Activated T-cell treated with anti-CD3 and anti-CD28 coated beads, Interleukin-2, amount 50 U/mL, for 4 hours (primary cell): ENCODE measurements around the gene ABCD3. TPM values are rescaled to one million over a fixed set of nuclear protein-coding genes. Genes with fewer than 3 reads are reported as not detected.

Source experiments
- ATAC-seq, 2 donors: fragments of 200-7000 bp; cut with Tn5 transposase; one replicate each; pipeline ENCODE4 v1.10.0; 2021
- DNase-seq: peaks from one replicate; pipeline ENCODE4 v3.0.0-alpha.2; 2020
- H3K27me3 Mint-ChIP-seq: one replicate; pipeline ENCODE4 v1.8.0; 2021; ENCODE audit warnings: low read depth, mixed read lengths
- H3K36me3 Mint-ChIP-seq: one replicate; pipeline ENCODE4 v1.8.0; 2022; ENCODE audit warnings: mixed read lengths; ENCODE audit not compliant: insufficient read depth
- H3K4me1 Mint-ChIP-seq: one replicate; pipeline ENCODE4 v1.8.0; 2021; ENCODE audit warnings: low read depth, mixed read lengths
- H3K4me3 Mint-ChIP-seq: one replicate; pipeline ENCODE4 v1.8.0; 2021; ENCODE audit warnings: mild to moderate bottlenecking, moderate library complexity, mixed read lengths
- H3K9me3 Mint-ChIP-seq: one replicate; pipeline ENCODE4 v1.8.0; 2021; ENCODE audit warnings: mixed read lengths
- total RNA-seq, 3 donors: library from RNA; stranded (reverse); gene quantifications; one replicate each; pipeline ENCODE4 v1.2.1, GENCODE V29; 2021

ABCD3 gene
- total RNA-seq, 3 donors from 2014 or later, result 43.9 to 127 (median 72.6) TPM

DNA sequence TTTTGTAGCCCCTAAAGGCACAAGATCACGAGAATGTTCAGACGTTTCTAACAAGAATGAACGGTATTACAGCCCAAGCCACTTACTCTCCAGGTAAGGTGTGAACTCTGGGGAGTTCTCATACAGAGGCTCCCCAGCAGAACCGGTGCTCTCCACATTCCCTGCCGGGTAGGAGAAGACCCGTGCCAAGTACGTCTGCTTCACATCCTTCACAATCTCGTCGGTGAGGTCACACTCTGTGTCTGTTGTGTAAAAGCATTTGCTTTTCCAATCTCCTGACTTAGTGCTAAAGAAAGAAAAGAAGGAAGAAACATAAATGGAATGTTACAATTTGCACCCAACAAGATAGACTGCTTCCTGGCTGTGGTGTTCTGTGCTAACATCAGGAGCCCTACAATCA is 117.7 kb downstream of the ABCD3 start:
- H3K4me3 Mint-ChIP-seq, result no peak overlapping the region
- peaks cover 4% of the 10 kb centered on the region for H3K4me1 Mint-ChIP-seq
- ATAC-seq (no peak), DNase-seq (no peak)
- H3K36me3 Mint-ChIP-seq, result no peaks in the 10 kb centered on the region
- peaks cover 35% of the 10 kb centered on the region for H3K27me3 Mint-ChIP-seq
- H3K9me3 Mint-ChIP-seq, result no peaks in the 10 kb centered on the region

DNA sequence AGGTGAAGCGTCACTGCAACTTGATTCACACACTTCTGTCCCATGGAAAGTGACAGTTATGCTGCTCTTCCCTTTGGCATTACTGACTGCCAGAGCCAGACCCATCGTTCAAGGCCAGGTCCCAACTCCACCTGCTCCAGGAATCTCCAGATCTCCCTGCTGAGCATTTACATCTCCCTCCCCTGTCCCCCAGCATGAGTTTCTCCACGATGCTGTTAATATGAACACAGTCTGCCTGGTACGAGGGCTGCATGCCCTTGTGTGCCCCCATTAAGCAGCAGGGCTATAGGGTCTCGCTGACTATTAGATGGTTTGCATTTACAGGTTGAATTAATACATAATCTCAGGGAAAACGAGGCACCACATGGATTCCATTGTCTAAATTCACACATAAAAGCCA is 119.1 kb downstream of the ABCD3 start:
- no peaks in the 10 kb centered on the region for H3K9me3 Mint-ChIP-seq
- H3K4me3 Mint-ChIP-seq, result no peak overlapping the region
- no peaks in the 10 kb centered on the region for H3K36me3 Mint-ChIP-seq
- DNase-seq (no peak), ATAC-seq (no peak)
- peaks cover 42% of the 10 kb centered on the region for H3K27me3 Mint-ChIP-seq
- peaks cover 11% of the 10 kb centered on the region for H3K4me1 Mint-ChIP-seq

DNA sequence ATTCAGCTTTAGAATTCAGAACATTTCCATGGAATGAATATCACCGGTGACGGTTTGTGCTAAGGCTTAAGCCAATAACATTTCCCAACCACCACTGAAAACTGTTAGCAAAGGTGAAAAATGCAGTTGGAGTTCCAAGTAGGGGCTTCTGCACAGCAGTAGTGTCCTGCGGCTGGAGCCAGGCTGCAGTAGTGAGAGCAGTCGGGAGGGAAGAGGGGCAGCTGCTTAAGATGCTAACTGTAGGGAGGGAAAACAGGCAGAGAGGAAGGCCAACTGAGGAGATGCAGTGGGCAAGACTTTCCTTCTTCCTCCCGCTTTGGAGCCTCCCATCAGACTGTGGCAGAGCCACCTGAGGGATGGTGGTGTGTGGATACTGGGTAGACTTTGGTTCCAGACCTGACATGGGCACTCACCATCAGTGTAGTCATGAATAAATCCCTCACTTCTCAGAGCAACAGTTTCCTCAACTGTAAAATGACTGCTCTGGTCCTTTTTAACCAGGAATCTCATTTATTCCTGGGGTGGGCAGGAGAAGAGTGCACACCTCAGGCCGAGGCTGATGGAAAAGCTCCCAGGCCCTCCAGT is 120.1 kb downstream of the ABCD3 start:
- peaks cover 49% of the 10 kb centered on the region for H3K27me3 Mint-ChIP-seq
- no peaks in the 10 kb centered on the region for H3K36me3 Mint-ChIP-seq
- no peaks in the 10 kb centered on the region for H3K9me3 Mint-ChIP-seq
- no peak for ATAC-seq
- DNase-seq, result no peak
- peaks cover 18% of the 10 kb centered on the region for H3K4me1 Mint-ChIP-seq
- no peak overlapping the region for H3K4me3 Mint-ChIP-seq

DNA sequence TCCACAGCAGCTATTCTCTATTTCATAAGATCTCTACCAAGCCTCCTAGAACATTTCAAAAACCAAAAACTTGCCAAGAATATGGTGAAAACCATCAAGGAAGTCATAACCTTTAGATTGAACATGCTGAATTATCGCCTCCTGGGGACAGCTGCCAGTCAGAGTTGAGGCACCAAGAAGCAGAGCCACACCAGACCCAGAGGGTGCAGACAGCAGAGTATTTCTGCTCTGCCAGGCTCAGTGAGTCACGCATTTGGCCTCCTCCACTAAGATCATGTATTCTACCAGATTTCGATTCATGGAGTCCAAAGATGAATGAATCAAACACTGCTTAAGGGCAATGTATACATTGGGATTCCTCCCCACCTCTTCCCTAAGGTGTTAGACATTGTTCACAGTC is 121.3 kb downstream of the ABCD3 start:
- DNase-seq (no peak), ATAC-seq (no peak)
- peaks cover 18% of the 10 kb centered on the region for H3K4me1 Mint-ChIP-seq
- H3K36me3 Mint-ChIP-seq, result no peaks in the 10 kb centered on the region
- no peaks in the 10 kb centered on the region for H3K9me3 Mint-ChIP-seq
- H3K27me3 Mint-ChIP-seq, result peaks cover 58% of the 10 kb centered on the region
- H3K4me3 Mint-ChIP-seq, result no peak overlapping the region

DNA sequence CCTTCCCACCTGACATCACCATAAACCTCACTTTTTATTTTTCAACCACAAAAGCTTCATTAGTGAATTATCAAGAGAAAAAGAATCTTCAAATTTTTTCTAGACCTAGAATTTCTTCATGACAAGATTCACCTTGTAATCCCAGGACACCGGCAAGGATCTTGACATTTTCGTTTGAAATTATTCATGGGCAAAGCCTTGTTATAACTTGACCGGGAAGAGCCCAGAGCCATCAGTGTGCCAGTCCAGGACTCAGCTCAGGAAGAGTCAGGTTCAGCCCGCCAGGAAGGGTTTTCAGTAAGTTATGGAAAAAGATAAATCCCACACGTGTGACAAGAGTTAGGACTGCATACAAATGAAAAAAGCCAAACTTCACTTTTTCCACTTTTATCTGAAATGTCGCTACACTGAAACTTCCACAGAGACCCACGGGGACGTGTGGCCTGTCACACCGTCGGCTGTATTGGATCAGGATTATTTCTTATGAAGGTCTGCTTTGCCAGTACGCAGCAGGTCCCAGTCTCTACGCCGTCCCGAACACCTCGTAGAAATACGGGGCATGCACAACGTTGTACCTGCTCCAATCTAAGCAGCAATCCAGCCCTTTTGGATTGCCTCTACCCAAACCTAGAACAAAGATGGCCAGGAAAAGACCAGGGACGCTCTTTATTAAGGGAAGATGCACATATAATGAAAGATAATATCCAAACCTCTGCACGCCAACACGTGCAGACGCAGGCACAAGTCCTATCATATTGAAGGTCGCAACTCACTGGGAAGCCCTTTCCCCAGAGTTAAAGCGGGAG is 122.5 kb downstream of the ABCD3 start:
- Mint-ChIP-seq H3K4me1 (peaks cover 18% of the 10 kb centered on the region), H3K36me3 (no peaks in the 10 kb centered on the region), H3K9me3 (no peaks in the 10 kb centered on the region), H3K27me3 (peaks cover 60% of the 10 kb centered on the region), H3K4me3 (peak overlapping the region; percentile 50)
- ATAC-seq, result no peak
- DNase-seq, result no peak

DNA sequence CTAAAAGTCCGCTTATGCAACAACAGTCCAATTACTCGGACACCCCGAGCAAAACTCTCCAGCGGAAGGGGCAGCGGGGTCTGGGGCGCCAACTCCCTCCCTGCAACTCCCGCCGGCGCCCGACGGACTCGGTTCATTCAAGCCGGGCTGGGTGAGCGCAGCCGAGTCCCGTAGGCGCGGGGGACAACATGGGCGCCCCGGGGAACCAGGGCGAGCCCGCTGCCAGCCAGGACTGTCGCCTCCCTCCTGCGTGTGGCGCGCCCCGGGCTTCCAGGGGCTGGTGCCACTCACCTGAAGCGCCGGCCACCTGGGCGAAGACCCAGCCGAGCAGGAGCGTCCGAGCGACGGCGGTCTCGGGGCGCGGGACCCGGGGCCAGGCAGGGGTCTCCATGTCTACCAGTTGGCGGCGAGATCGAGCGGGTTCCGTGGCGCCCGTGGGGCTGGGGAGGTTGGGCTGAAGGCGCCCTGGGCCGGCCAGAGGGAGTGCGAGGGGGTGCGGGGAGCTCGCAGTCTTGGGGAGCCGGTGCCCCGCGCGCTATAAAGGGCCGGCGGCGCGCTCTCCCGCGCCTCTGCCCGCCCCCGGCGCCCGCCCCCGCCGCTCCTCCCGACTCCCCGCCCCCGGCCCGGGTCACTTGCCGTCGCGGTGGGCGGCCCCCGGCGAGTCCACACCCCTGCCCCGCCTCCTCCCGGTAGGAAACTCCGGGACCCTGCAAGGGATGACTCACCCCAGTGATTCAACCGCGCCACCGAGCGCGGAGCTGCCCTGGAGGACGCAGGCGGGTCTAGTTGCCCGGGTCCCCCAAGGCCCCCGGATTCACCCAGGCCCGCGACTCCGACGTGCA is 123.3 kb downstream of the ABCD3 start, which contains the start of gene F3:
TSS of gene F3 (minus strand) at position 514 of the 842 bp plus-strand sequence. CDS start at position 391, 123 bp downstream.
- ATAC-seq (peak; percentile 95 to 96), DNase-seq (peak; percentile 69)
- Mint-ChIP-seq H3K36me3 (no peaks in the 10 kb centered on the region), H3K4me3 (peak within 1 kb of the TSS; percentile 73), H3K27me3 (peaks cover 62% of the 10 kb centered on the region), H3K9me3 (no peaks in the 10 kb centered on the region), H3K4me1 (peaks cover 18% of the 10 kb centered on the region)

DNA sequence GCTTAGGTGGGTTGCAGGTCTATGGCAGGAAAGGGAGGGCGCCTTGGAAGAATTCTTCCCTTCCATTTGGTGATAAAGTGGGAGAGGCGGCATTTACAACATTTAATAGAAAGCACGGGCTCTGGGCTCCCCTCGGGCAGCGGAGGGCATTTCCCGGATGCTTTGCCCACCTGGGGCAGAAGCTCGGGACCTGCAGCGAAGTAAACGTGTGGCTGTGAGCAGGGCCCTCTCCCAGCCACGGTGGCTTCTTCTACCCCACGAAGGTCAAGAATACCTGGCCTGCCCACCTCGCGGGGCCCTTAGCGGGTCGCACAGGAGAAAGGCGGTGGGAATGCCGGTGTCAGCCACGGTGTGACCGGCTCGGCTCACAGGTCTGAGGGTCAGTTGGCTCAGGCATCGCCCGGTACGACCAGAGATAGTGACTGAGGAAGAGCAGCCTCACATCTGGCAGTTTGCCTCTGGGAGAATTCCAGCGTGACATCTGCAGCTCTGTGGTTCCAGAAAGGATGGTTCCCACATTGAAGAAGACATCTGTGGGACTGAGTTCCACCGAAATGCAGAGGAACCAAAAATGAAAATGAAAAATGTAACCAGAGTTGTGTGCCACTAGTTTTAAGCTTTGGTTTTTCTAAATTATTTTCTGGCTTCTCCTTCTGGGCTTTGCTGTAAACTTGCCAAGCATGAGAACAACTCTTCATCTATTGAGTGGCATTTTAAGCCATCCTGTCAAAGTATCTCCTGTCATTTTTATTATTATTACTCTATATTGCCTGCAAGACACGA is 124.1 kb downstream of the ABCD3 start:
- H3K9me3 Mint-ChIP-seq, result no peaks in the 10 kb centered on the region

DNA sequence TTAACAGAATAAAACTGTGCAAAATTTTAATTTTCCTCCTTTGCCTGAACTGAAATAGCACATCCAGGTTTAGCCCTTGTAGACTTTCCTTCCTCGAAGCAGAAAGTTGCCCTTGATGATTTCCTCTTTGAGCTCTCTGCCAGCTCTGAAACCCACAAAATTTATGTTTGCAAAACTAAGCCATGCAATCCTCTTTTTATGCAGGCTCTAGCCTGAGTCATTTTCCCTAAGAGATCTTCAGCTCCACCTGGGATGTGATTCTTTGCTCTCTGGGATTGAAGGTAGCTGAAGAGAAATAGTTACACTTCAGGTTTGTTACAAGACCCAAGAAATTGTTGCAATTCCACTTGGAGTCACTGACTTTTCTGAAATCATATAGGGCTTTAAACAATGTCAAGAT is 124.8 kb downstream of the ABCD3 start:
- no peaks in the 10 kb centered on the region for H3K36me3 Mint-ChIP-seq
- no peak for ATAC-seq
- H3K27me3 Mint-ChIP-seq, result peaks cover 60% of the 10 kb centered on the region
- no peak for DNase-seq
- peaks cover 18% of the 10 kb centered on the region for H3K4me1 Mint-ChIP-seq
- no peaks in the 10 kb centered on the region for H3K9me3 Mint-ChIP-seq
- H3K4me3 Mint-ChIP-seq, result peak overlapping the region; percentile 19

More for the DNA sequence above, 124.1 kb downstream of the ABCD3 start:
- Mint-ChIP-seq H3K4me3 (peak overlapping the region; percentile 73), H3K27me3 (peaks cover 57% of the 10 kb centered on the region), H3K36me3 (no peaks in the 10 kb centered on the region), H3K4me1 (peaks cover 18% of the 10 kb centered on the region)
- ATAC-seq, result peak; percentile 11 to 23
- no peak for DNase-seq

DNA sequence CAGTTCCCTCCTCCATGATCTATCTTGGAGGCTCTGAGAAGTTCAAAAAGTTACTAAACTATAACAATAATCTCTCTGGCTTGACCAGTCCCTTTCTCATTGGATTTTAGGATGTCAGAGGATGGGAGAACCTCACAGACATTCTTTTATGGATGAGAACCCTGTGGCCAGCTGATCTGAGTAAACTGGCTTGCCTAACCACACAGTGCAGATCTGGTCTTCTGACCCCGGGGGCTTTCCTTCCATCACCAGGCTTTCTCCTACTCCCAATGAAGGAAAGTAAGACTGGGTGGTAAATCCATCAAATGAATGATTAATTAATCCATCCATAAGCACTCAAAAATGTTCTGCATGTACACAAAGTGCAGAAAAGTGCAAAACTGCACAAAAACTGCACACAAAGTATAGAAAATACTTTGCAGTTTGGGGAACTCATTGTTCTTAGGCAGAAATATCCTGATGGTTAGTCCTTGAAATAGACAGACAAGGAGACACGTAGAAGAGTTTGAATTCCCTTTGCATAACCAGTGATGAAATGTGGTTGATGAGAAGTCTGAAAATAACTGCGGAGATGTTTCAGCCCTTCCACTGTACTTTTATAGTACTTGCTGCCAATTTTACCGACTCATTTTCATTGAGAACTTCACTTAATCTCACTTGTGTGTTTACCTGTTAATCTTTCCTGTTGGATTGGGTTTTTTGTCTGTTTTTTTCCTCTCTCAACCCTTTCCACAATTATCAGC is 125.9 kb downstream of the ABCD3 start:
- Mint-ChIP-seq H3K4me3 (no peak overlapping the region), H3K4me1 (peaks cover 18% of the 10 kb centered on the region), H3K36me3 (no peaks in the 10 kb centered on the region), H3K27me3 (peaks cover 55% of the 10 kb centered on the region), H3K9me3 (no peaks in the 10 kb centered on the region)
- DNase-seq (no peak), ATAC-seq (no peak)

DNA sequence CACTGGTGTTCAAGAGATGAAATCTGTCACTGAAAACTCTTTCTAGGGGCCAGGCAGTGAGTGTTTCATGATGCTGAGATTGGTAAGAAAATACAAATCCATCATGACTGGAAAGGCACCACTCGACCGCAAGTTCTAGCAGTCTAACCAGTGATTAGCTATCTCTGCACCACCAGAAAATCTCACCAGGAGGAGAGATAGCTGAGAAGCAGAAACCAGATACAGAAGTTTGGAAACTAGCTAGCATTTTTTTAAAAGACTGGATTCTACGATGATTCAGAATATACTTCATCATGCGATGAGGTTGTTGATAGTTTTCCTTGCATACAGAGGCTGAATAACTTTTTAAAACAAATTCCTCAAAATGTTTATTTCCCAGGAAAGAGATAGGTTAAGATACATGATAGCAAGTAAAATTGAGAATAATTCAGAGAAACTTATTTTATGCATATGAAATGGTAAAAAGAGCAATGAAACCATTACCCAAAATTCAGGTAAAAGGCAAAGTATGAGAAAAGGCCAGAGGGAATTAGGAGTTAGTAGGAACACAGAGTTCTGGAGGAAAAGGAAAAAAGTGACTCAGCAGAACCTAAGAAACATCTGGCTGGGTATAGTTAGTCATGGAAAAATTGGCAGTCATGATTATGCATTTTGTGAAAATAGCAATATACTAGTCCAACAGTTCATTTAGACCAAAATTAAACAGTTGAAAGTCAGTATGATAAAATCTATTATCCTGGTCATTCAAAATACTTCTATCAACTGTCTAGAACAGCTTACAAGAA is 126.7 kb downstream of the ABCD3 start:
- no peak for ATAC-seq
- H3K27me3 Mint-ChIP-seq, result peaks cover 50% of the 10 kb centered on the region

DNA sequence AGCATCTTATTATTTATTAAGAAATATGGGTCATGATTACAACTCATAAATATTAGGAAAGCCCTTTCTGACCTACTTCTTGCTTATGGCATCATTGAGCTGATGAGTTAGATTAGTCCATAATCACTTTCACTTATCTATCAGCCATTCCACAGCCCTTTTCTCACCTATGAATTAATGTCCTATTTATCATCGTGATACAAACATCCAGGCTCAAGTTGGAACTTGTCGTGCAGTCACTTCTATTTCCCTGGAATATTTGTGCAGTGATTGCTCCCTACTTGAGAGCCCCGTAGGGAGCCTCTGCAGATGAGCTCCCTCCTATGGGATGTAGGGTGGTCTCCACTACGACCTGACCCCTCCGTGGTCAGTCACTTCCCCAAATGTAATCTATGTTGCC is 131.5 kb downstream of the ABCD3 start:
- no peaks in the 10 kb centered on the region for H3K9me3 Mint-ChIP-seq
- H3K4me1 Mint-ChIP-seq, result no peaks in the 10 kb centered on the region
- peaks cover 24% of the 10 kb centered on the region for H3K27me3 Mint-ChIP-seq
- no peak overlapping the region for H3K4me3 Mint-ChIP-seq
- no peak for ATAC-seq
- no peaks in the 10 kb centered on the region for H3K36me3 Mint-ChIP-seq
- no peak for DNase-seq

More for the DNA sequence above, 126.7 kb downstream of the ABCD3 start:
- Mint-ChIP-seq H3K36me3 (no peaks in the 10 kb centered on the region), H3K4me1 (peaks cover 18% of the 10 kb centered on the region), H3K4me3 (no peak overlapping the region), H3K9me3 (no peaks in the 10 kb centered on the region)
- no peak for DNase-seq

DNA sequence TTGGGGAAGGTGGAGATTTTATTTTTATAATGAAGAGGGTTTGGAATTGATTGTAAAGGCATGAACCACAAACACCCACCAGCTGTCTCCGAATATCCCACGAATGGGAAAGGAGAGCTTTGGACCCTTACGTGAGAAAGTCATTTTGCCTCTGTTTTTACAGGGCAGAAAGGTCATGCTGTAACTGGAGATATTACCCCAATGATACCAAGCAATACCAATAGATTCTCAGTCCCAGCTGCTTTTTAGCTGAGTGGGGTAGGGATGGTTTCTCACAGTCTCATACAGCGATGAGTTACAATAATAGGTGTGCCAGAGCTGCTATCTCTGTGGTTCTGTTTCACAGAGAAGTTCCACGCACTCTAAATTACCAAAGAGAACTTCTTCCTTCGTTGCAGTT is 132.2 kb downstream of the ABCD3 start:
- H3K4me3 Mint-ChIP-seq, result no peak overlapping the region
- H3K36me3 Mint-ChIP-seq, result no peaks in the 10 kb centered on the region
- no peaks in the 10 kb centered on the region for H3K9me3 Mint-ChIP-seq
- DNase-seq, result no peak
- ATAC-seq, result no peak
- H3K27me3 Mint-ChIP-seq, result peaks cover 21% of the 10 kb centered on the region
- no peaks in the 10 kb centered on the region for H3K4me1 Mint-ChIP-seq

DNA sequence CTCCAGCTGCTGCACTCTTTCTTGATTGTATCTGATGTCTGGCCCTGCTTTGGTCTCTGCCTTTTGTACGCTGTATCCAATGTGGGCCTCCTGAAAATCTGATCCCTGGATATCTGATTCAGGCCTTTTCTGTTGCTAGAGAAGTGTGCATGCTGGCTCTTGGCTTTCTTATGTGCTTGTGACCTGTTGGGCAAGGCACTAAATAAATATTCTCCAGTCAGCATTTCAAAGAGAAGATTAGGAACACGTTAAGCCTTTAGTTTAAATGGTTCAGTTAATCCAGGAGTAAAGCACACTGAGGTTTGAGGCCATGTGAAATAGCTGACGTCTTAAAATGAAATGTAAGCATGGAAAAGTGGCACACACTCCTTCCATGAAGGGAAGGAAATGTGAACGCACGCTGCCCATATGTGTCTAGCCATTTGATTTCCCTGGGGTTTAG is 132.6 kb downstream of the ABCD3 start:
- Mint-ChIP-seq H3K27me3 (peaks cover 21% of the 10 kb centered on the region), H3K4me3 (no peak overlapping the region), H3K36me3 (no peaks in the 10 kb centered on the region), H3K4me1 (no peaks in the 10 kb centered on the region), H3K9me3 (no peaks in the 10 kb centered on the region)
- DNase-seq, result no peak
- no peak for ATAC-seq
